Panc1 (cell line): ENCODE data around the gene MFN1. TPM values are rescaled to one million over a fixed set of nuclear protein-coding genes. Genes with fewer than 3 reads are reported as not detected.

Experiments used
- ATAC-seq: fragments of 200-7000 bp; cut with Tn5 transposase; 2 replicates; pipeline ENCODE4 v1.9.1; 2020; ENCODE audit warnings: mild to moderate bottlenecking, moderate library complexity
- BruUV-seq: library from RNA; stranded (reverse); fragments of 400-500 nt; replicated peaks from 2 replicates; lab custom pipeline; 2021; lab: Mats Ljungman, UMichigan
- CTCF ChIA-PET: fragments of 300-600 bp; sonication (Branson Sonifier 250); formaldehyde crosslinking; loops from one replicate; lab custom pipeline; 2022; ENCODE audit warnings: antibody characterized with exemption; lab: Charles Lee
- POLR2A ChIA-PET: fragments of 300-600 bp; sonication (Branson Sonifier 250); formaldehyde crosslinking; loops from one replicate; lab custom pipeline; 2022; ENCODE audit warnings: antibody characterized with exemption; lab: Charles Lee
- DNase-seq: peaks from one replicate; pipeline ENCODE4 v3.0.0-alpha.2; 2010; ENCODE audit warnings: low read depth, low spot score
- H3K27ac ChIP-seq: 2 replicates; pipeline ENCODE4 v1.5.1; 2011; ENCODE audit warnings: mild to moderate bottlenecking, low read length, inconsistent platforms
- H3K27me3 ChIP-seq: fragments of 200-500 bp; sonication (Bioruptor generic); 2 replicates; pipeline ENCODE4 v1.6.0; 2014; ENCODE audit warnings: low read length, inconsistent platforms; ENCODE audit not compliant: control insufficient read depth, insufficient read depth
- H3K36me3 ChIP-seq: fragments of 200-500 bp; sonication (Bioruptor generic); 2 replicates; pipeline ENCODE4 v1.5.1; 2014; ENCODE audit warnings: inconsistent platforms, mild to moderate bottlenecking, low read length, moderate library complexity; ENCODE audit not compliant: control insufficient read depth, insufficient read depth
- H3K4me1 ChIP-seq: 2 replicates; pipeline ENCODE4 v1.5.1; 2011; ENCODE audit warnings: inconsistent platforms, mild to moderate bottlenecking, low read length, moderate library complexity; ENCODE audit not compliant: control insufficient read depth, insufficient read depth
- H3K4me3 ChIP-seq, 2 experiments: 2 replicates each; pipeline ENCODE4 v1.5.1; 2011 to 2012; ENCODE audit warnings: low read depth in 2 of 2, low read length in 2 of 2, mild to moderate bottlenecking in 2 of 2, inconsistent platforms in 1 of 2, moderate library complexity in 1 of 2
- H3K9me3 ChIP-seq: fragments of 200-500 bp; sonication (Bioruptor generic); 2 replicates; pipeline ENCODE4 v1.5.1; 2014; ENCODE audit warnings: low read depth, mild to moderate bottlenecking, inconsistent platforms, low read length, moderate library complexity; ENCODE audit not compliant: control insufficient read depth, insufficient read depth
- CTCF ChIP-seq: fragments of 450-650 bp; IDR thresholded peaks from 2 replicates; pipeline ENCODE4 v1.5.1; 2017; ENCODE audit warnings: mild to moderate bottlenecking
- POLR2AphosphoS5 ChIP-seq: IDR thresholded peaks from 2 replicates; pipeline ENCODE4 v1.6.1; 2012; ENCODE audit warnings: mild to moderate bottlenecking, low read depth, low read length, moderate library complexity
- REST ChIP-seq, 2 experiments: IDR thresholded peaks; 2 replicates each; pipeline ENCODE4 v1.6.1; 2011 to 2012; ENCODE audit warnings: low read depth in 2 of 2, control low read depth in 1 of 2, low read length in 1 of 2, mild to moderate bottlenecking in 1 of 2, moderate library complexity in 1 of 2; ENCODE audit not compliant: insufficient read depth in 1 of 2
- SIN3A ChIP-seq: IDR thresholded peaks from 2 replicates; pipeline ENCODE4 v1.6.1; 2012; ENCODE audit warnings: low read depth, mild to moderate bottlenecking, low read length, moderate library complexity, borderline replicate concordance; ENCODE audit not compliant: insufficient read depth
- TCF7L2 ChIP-seq: IDR thresholded peaks from 2 replicates; pipeline ENCODE4 v1.6.1; 2011; ENCODE audit warnings: mild to moderate bottlenecking, low read depth, low read length, inconsistent platforms
- in situ Hi-C: cut with HindIII; loops from 2 replicates; pipeline ENCODE4 v1.10.0; 2016; ENCODE audit warnings: low sequenced_read_pairs, low pct_unique_long_range_greater_than_20kb
- intact Hi-C: fragments of 100-400 bp; cut with micrococcal nuclease; formaldehyde crosslinking; loops from one replicate; pipeline ENCODE4 v1.10.0; 2022; ENCODE audit not compliant: unreplicated experiment
- total RNA-seq: library from RNA; stranded (reverse); gene quantifications from one replicate; pipeline ENCODE4 v1.2.1, GENCODE V29; 2021; ENCODE audit not compliant: unreplicated experiment

MFN1 gene
- total RNA-seq, 1 experiment from 2014 or later: 73.5 TPM

- ChIA-PET CTCF (no interaction called here), POLR2A (no interaction called here)
- BruUV-seq: no TSS peak
- peaks cover 29% of the 10 kb centered on the region for H3K36me3 ChIP-seq
- TF ChIP-seq CTCF (no peak), SIN3A (no peak), POLR2AphosphoS5 (no peak), TCF7L2 (no peak), REST (IDR thresholded peaks at IDR 0.05; ENCODE audit: insufficient read depth in 1 of 2, low read depth in 2 of 2, low read length in 1 of 2) (no peak)
- H3K4me3 ChIP-seq: no peak overlapping the region
- H3K27ac ChIP-seq: no peak overlapping the region
- intact Hi-C loops: no loop called here
- no peak for DNase-seq
- H3K9me3 ChIP-seq: no peaks in the 10 kb centered on the region
- H3K27me3 ChIP-seq: no peaks in the 10 kb centered on the region
- in situ Hi-C loops: no loop called here
- no peak for ATAC-seq
- no peaks in the 10 kb centered on the region for H3K4me1 ChIP-seq
These were observed 15.8 kb downstream of the MFN1 start for GRCh38 chr3:179363332-179363731.

- no TSS peak for BruUV-seq
- Histone ChIP-seq H3K4me1 (no peaks in the 10 kb centered on the region), H3K4me3 (no peak overlapping the region), H3K27ac (no peak overlapping the region), H3K36me3 (peaks cover 21% of the 10 kb centered on the region), H3K27me3 (no peaks in the 10 kb centered on the region), H3K9me3 (no peaks in the 10 kb centered on the region)
- TF ChIP-seq TCF7L2: no peak
- intact Hi-C loops: no loop called here
- POLR2A ChIA-PET: no interaction called here
- CTCF ChIA-PET: no interaction called here
- in situ Hi-C loops: no loop called here
- DNase-seq: no peak
- ATAC-seq: no peak
These were observed 22.1 kb downstream of the MFN1 start for GRCh38 chr3:179369621-179370020.

GRCh38 chr3:179373938-179374337 lies 26.4 kb downstream of the MFN1 start:
- Histone ChIP-seq H3K27ac (no peak overlapping the region), H3K9me3 (no peaks in the 10 kb centered on the region), H3K4me1 (no peaks in the 10 kb centered on the region), H3K27me3 (no peaks in the 10 kb centered on the region), H3K4me3 (no peak overlapping the region), H3K36me3 (peaks cover 18% of the 10 kb centered on the region)
- no TSS peak for BruUV-seq
- no peak for ATAC-seq
- no peak for DNase-seq
- intact Hi-C loops (no loop called here), in situ Hi-C loops (no loop called here)
- ChIA-PET CTCF (interaction anchor here (1.1 kb wide), 1 partner anchor 189 kb away, joined by 4 read pairs; the partner anchor contains the start of gene ACTL6A), POLR2A (no interaction called here)
- TF ChIP-seq SIN3A (no peak), POLR2AphosphoS5 (no peak), REST (IDR thresholded peaks at IDR 0.05; ENCODE audit: insufficient read depth in 1 of 2, low read depth in 2 of 2, low read length in 1 of 2) (no peak), TCF7L2 (no peak), CTCF (no peak)
